ENCODE results near the gene TMC4.

TMC4 gene

DNA sequence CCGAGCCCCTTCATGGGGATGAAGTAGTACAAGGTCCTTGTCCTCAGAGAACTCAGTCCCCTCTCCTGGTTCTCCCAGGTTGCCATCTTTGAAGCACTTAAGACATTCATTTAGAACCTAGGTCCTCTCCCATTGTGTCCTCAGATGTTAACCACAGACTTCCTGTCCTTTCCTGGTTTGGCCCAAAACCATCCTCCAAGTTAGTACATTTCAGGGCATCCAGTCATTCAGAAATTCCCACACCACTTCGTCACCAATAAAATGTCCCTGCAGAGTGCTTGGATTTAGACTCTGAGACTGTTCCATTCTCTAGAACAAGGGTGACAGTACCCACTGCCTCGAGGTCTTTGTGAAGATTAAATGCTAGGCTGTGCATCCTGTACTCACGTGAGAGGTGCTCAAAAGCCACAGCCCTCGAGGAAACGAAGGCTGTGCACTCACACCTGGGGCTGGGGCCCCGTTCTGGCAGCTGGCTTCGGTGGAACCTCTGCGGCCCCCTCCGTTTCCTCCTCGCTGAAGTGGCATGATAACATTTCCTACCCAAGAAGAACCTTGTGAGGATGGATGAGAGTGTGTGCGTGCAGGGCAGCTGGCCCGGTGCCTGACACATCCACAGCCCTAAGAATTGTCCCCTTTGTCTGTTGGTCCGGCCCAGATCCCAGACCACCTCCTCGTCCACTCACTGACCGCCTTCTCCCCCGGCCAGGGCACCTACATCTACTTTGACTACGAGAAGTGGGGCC, 18.2 kb downstream of the TMC4 start:
- DNase-seq (ENCODE audit: low read depth in 2 of 3, low spot score in 2 of 3) = no peak

GRCh38 chr19:54153731-54154326, 19.1 kb downstream of the TMC4 start:
- DNase-seq (ENCODE audit: low read depth in 2 of 3, low spot score in 2 of 3) = no peak

GRCh38 chr19:54152878-54153524, 20.0 kb downstream of the TMC4 start:
- no peak for DNase-seq (ENCODE audit: low read depth in 2 of 3, low spot score in 2 of 3)

- DNase-seq (ENCODE audit: low read depth in 2 of 3, low spot score in 2 of 3) = no peak
These were observed 20.7 kb downstream of the TMC4 start for GRCh38 chr19:54152267-54152666.

GRCh38 chr19:54151362-54152035, 21.5 kb downstream of the TMC4 start:
- DNase-seq (ENCODE audit: low read depth in 2 of 3, low spot score in 2 of 3) = no peak

DNA sequence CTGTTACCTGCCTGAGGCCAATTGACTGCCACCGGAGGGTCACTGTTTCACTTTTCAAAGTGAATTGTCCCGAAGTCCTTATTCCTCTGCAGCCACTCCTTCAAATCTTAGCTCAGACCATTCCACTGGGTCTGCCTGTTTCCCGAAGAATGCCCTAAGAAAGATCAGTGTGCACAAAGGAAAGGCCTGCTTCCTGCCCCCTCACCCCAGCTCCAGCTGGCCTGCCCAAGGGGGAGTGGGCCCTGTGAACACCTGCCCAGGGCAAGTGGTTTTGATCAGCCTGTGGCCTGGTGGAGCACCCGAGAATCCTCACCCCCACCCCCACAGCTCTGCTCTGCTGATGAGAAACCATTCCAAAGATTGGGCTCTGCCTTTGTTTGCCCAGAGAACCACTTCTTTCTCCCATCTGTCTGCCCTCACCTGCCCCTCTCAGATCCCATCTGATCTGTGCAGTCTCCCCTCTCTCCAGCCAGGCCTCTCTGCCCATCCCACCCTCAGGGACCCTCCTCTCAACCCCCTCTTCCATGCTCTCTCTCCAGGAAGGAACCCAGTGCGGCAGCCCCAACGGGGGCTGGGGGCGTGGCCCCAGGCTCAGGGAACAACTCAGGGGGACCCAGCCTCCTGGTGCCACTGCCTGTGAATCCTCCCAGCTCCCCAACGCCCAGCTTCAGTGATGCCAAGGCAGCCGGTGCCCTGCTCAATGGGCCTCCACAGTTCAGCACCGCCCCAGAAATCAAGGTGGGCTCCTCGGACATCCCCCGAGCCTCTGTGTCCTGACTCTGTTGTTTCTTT, 23.7 kb downstream of the TMC4 start:
- no peak for DNase-seq (ENCODE audit: low read depth in 2 of 3, low spot score in 2 of 3)

DNA sequence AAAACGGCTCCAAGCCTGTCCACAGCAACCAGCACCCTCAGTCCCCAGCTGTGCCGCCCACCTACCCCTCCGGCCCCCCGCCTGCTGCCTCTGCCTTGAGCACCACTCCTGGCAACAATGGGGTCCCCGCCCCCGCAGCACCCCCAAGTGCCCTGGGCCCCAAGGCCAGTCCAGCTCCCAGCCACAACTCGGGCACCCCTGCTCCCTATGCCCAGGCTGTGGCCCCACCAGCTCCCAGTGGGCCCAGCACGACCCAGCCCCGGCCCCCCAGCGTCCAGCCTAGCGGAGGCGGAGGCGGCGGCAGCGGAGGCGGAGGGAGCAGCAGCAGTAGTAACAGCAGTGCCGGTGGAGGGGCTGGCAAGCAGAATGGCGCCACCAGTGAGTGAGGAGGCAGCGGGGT, 24.8 kb downstream of the TMC4 start:
- no peak for DNase-seq (ENCODE audit: low read depth in 2 of 3, low spot score in 2 of 3)

DNA sequence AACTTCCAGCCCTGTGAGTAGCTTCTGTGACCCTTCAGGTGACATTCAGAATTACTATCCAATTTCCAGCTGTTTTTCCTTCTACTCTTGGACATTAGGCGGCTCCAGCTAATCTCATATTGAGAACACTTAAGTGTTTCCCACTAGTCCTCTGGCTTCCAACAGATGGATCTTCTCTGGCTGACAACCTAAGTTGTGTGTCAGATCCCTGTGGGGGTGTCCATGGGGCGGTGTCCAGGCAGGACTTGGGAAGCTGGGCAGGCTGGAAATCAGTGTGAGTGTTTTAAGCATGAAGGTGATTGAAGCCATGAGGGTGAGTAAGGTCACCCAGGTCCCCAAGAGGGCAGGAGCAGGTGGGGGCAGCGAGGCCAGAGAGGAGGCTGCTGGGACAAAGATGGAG, 25.3 kb downstream of the TMC4 start:
- no peak for DNase-seq (ENCODE audit: low read depth in 2 of 3, low spot score in 2 of 3)

DNA sequence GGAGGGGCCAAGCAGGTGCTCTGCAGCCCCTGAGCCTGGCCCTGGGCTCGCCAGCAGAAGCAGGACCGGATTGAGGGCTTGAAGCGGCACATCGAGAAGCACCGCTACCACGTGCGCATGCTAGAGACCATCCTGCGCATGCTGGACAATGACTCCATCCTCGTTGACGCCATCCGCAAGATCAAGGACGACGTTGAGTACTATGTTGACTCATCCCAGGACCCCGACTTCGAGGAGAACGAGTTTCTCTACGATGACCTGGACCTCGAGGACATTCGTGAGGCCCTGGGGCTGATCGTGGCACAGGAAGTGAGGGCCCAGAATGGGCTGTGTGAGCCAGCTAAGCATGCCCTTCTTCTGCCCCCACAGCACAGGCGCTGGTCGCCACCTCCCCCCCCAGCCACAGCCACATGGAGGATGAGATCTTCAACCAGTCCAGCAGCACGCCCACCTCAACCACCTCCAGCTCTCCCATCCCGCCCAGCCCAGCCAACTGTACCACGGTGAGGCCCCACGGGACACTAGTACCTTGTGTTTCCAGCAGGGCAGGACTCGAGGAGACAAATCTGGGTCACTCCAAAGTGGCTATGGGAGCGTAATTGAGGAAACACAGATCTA, 27.3 kb downstream of the TMC4 start:
- no peak for DNase-seq (ENCODE audit: low read depth in 2 of 3, low spot score in 2 of 3)

GRCh38 chr19:54142166-54142780, 30.7 kb downstream of the TMC4 start:
- DNase-seq (ENCODE audit: low read depth in 2 of 3, low spot score in 2 of 3) = no peak

GRCh38 chr19:54141356-54141755, 31.6 kb downstream of the TMC4 start:
- no peak for DNase-seq (ENCODE audit: low read depth in 2 of 3, low spot score in 2 of 3)

DNA sequence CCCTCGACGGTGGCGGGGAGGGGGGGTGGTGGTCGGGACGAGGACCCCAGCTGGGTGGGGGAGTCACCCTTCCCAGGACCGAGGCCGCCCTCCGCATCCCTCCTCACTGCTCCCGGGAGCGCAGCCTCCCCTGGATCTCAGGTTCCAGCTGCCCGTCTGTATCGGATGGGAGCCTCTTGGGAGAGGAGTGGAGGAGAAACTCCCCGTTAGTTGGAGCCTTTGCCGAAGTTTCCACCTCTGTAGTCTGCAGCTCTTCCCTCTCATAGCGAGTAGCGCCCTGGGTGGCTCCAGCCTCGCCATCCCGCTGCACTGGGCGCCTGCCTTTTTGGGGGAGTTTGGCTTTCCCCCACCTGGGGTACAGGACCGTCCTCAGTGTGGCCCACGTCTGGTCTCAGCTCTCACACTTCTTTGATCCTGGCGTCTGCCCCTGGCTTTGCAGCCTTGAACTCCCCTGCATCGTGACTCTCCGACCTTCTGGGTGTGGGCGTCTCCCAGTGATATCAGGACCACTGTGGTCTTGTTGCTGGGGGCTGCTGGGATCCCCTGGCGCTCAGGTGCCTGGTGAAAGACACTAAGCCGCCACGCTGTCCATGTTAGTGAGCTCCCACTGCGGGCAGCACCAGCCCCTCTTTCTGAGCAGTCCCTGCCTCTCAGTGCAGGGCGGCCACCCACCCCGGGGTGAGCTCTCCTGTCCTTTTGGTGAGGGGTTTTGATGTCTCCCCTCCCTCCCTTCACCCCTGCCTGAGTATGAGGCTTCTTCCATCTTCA, 34.3 kb downstream of the TMC4 start:
- DNase-seq (ENCODE audit: low read depth in 2 of 3, low spot score in 2 of 3) = no peak

DNA sequence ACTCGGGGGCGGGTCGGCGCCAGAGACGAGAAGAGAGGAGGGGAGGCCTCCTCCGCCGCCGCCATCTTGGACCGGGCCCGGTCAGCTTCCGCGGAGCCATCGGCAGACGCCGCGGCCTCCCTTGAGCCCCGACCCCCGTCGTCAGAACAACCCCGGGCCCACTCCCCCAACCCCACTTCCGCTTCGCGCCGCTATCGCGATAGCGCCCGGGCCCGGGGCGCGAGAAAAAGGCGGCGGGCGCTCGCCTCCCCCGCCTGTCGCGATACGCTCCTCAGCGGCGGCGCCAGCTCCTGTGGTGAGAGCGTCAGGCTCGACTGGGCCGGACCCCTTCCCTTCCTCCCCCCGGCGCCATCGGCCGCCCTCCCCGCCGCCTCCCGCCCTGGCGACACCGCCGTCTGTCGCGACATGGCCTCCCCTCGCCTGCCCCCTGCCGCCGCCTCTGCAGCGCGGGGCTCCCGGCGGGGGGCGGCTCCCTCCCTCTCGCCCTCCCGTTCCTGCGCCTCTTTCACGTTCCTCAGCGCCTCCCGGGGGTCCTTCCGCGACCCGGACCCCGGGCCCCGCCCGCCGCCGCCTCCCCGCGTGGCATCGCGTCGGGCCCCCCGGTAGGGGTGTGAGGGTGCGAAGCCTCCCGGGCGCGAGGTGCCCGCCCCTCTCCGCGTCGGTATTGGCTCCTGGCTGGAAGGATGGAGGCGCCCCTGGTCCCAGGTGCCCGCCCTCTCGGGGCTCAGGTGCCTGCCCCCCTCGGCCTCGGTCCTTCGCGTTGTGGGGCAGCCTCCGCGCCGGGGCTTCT, 35.1 kb downstream of the TMC4 start, which contains the start of gene CNOT3:
Gene CNOT3 (plus strand): TSS at position 64 of the 790 bp plus-strand sequence. CDS start 5,217 bp downstream, outside the sequence.
- no peak for DNase-seq (ENCODE audit: low read depth in 2 of 3, low spot score in 2 of 3)

DNA sequence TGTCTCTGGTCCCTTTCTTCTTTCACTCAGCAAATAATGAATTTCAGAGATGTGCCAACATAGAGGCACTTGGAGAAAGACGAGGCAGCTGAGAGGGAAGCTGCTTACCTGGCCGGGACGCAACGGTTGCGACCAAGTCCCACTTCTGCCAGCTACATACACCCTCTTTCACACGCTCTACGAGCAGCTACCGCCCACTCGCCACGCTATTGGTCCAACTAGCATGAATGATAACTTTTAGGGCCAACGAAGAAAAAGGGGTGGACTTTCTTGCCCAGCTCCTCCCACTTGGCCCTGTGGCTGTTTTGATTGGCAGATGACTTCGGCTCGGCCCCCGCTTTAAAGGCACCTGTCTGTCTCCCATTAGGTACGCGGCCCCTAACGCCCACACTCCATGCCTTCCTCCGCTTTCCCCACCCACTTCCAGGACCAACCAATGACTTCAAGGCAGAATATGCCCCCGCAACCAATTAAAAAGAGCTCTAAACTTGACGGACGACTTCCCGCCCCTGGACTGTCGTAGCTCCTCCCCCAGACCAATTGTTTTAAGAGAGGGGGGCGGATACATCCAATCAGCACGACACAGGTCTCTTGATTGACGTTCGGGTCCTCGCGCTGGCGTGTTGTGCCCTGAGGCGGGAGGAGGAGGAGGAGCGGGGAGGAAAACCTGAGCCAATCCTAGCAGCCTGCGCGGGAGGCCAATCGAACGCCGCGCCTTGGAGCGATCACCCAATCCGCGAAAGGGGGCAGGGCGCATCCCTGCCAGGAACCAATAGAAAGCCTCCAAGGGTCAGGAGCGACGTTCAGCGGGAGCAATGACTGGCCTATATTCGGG, 35.9 kb downstream of the TMC4 start:
- DNase-seq (ENCODE audit: low read depth in 2 of 3, low spot score in 2 of 3) = peak; percentile 82 to 99 (median 94)

- DNase-seq (ENCODE audit: low read depth in 2 of 3, low spot score in 2 of 3) = no peak
These were observed 36.7 kb downstream of the TMC4 start for GRCh38 chr19:54136086-54136863.

DNA sequence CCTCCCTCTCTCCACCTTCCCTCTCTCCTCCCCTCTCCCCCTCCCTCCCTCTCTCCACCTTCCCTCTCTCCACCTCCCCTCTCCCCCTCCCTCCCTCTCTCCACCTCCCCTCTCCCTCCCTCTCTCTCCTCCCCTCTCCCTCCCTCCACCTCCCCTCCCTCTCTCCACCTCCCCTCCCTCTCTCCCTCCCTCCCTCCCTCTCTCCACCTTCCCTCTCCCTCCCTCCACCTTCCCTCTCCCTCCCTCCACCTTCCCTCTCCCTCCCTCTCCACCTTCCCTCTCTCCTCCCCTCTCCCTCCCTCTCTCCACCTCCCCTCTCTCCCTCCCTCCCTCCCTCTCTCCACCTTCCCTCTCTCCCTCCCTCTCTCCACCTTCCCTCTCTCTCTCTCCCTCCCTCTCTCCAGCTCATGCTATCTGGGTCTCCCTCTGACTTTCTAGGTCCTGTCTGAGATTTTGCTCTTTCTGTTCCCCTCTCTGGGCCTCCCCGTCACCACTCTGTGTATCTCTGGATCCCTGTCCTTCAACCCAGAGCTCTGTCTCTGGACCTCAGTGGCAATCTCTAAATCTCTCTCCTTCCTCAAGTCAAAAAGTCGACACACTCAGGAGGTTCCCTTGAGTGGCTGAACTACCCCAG, 38.9 kb downstream of the TMC4 start:
- no peak for DNase-seq (ENCODE audit: low read depth in 2 of 3, low spot score in 2 of 3)

Measured in activated CD8-positive, alpha-beta memory T cell treated with anti-CD3 and anti-CD28 coated beads for 48 hours (primary cell).